GM12873 (cell line): ENCODE measurements around the gene ARL4C.

Experiments used
- CTCF ChIP-seq: IDR thresholded peaks from 2 replicates; pipeline ENCODE4 v1.5.1; 2012; ENCODE audit warnings: low read depth, mild to moderate bottlenecking, moderate library complexity, low read length, control low read depth; ENCODE audit not compliant: insufficient read depth; ENCODE audit errors: missing control alignments

Gene ARL4C

GRCh38 chr2:234458466-234458865 lies 38.4 kb downstream of the ARL4C start:
- TF ChIP-seq CTCF: no peak

DNA sequence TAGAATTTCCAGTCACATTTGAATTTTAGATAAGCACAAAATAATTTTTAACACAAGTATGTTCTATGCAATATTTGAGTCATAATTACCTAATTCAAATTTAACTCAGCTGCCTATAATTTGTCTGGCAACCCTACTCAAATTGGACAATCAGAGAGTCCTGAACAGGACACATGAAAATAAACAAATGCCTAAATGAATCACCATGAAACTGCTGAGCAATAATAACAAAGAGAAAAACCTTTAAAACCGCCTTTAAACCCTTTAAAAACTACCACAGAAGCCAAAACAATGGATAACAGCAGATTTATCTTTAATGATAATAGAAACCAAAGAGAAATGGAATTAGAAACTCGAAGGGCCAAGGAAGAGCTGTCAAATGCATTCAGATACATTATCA lies 39.5 kb downstream of the ARL4C start:
- TF ChIP-seq CTCF: no peak

DNA sequence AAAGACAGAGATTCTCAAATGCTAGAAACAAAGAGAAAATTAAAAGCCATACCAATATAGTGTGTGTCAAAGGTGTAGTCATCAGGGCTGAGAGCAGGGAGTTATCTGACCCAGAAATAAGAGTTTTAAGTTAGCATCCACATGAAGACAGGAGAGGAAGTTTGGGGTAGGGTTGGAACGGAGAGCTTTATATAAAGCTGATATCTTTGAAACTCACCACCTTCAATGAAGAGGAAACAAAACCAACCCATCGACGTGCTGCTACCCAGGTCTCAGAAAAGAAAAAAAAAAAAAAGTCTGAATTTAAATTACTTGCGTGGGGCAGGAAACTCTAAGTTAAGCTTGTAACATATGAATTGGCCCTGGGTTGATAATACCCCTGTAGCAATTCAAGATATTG lies 42.4 kb downstream of the ARL4C start:
- TF ChIP-seq CTCF: no peak

- TF ChIP-seq CTCF: no peak
Measured at GRCh38 chr2:234453216-234453615, 43.7 kb downstream of the ARL4C start.

DNA sequence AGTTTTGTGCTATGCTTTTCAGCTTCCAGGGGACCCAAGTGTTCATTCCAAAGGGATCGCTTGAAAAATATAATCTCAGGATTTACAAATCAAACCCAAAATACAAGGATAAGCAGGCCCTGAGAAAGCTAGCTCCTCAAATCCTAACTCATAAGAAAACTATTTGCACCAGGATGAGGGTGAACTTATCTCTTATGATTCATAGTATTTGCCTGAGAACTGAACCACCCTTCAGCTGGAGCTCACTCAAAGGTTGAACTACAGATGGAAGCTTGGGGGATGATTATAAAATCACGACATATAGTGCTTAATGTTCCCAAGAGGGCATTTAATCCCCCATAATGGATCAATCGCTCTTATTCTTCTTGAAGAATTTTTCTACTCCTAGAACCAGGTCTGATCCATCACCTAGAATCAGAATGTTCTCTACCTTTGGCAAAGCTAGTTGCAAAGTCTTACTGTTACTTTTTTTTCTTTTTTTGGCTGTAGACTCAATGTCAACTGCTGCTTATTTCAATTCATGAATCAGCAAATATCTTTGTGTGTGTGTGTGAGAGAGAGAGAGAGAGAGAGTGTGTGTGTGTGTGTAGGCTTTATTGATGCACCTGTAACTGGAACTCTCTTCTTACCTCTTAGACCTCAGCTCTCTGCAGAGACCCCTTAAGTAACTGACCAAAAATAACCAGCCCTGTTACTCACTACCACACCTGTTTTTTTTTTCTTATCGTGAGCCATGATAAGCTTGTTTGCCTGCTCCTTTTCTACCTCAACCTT lies 44.8 kb downstream of the ARL4C start:
- no peak for TF ChIP-seq CTCF

DNA sequence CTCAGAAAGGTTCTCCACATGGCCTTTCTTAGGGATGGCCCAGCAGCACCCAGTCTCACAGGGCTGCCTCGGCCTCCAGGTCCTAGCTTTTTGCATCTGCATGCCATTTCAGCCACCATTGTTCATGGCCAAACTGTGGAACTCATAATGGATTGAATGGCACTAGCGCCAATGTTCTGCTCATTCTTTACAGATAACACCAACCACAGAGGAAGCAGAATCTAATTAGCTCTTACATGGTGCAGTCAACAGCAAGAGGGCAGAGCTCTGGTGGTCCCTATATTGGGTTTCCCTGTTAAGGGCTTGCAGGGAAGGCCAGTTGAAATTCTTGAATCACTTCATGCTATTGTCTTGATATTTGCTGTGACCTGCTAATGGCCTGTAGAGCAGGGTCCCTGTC lies 45.6 kb downstream of the ARL4C start:
- TF ChIP-seq CTCF: no peak

- no peak for TF ChIP-seq CTCF
Measured at GRCh38 chr2:234450431-234451124, 46.3 kb downstream of the ARL4C start.
